HG02642 (cell line): ENCODE measurements around the gene NKIRAS1.
"Not testable (repeated sequence)": the region's sequence is repeated elsewhere in the genome, so short reads cannot be mapped to it uniquely, and the experiment has no call there.

ENCODE experiments used
- ATAC-seq: cut with Tn5 transposase; IDR thresholded peaks from one replicate; pipeline ENCODE4 v1.9.1; 2021; ENCODE audit warnings: mild to moderate bottlenecking; ENCODE audit not compliant: unreplicated experiment, poor library complexity

NKIRAS1 gene

DNA sequence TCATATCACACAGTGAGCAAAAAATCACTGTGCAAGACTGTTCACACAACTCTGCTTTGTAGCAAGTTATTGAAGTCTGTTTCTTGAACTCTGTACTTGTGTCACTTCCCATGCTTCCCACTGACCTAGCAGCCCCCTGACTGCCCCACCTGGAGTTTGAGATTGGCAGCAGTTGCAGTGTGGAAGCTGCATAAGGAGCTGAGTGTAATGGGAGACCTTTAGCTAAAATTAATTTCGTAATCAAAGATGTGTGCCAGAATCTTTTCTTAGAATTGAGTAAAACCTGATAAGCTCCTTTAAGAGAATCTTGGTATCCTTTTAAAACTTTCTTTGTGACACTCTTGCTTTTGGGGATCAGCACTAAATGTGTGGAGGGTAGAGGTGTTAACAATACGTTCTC lies 42.8 kb downstream of the NKIRAS1 start:
- ATAC-seq, result no peak

DNA sequence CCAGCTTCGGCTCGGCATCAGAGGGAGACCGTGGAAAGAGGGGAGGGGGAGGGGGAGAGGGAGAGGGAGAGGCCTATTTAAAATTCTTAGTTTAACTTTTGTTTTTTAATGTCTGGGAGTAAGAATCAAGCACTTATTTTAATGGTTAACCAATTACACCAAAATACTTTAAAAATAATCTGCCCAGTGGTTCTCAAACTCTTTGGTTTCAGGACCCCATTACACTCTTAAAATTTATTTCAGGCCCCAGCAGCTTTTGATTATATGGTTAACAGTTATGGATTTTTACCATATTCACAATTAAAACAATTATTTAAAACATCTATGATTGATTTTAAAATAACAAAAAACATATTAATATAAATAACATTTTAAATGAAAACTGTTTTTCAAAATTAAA lies 44.5 kb downstream of the NKIRAS1 start:
- ATAC-seq, result no peak

- not testable (repeated sequence) for ATAC-seq
Observed at GRCh38 chr3:23871361-23871760, 45.4 kb downstream of the NKIRAS1 start.

DNA sequence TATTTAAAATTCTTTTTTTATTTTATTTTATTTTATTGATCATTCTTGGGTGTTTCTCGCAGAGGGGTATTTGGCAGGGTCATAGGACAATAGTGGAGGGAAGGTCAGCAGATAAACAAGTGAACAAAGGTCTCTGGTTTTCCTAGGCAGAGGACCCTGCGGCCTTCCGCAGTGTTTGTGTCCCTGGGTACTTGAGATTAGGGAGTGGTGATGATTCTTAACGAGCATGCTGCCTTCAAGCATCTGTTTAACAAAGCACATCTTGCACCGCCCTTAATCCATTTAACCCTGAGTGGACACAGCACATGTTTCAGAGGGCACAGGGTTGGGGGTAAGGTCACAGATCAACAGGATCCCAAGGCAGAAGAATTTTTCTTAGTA lies 46.1 kb downstream of the NKIRAS1 start:
- not testable (repeated sequence) for ATAC-seq

DNA sequence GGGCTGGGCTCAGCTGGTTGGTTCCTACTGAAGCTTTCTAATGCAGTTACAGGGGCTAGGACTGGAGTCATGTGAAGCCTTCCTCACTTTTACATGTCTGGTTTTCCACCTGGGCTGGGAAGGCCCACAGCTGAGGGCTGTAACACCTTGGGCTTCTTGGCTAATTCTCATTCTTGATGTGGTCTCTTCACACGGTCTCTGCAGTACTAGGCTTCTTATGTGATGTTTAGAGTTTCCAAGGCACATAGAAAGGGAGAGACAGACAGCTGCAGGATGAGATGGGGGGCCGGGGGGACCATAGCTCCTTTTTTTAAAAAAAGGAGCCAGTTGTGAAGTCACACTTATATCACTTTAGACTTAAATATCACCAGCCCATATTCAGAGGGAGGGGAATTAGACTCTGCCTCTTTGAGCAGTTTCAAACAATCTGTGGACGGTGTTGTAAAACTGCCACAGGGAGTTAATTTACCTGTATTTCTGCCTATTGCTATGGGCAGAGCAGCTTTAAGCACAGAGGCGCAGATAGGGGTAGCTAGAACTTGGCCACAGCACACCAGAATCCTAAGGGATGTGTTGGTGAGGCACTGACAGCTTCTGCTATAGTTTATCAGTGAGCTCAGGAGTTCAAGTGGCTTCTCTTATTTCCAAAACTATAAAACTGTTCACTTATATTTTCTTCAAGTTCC lies 46.7 kb downstream of the NKIRAS1 start:
- no peak for ATAC-seq

DNA sequence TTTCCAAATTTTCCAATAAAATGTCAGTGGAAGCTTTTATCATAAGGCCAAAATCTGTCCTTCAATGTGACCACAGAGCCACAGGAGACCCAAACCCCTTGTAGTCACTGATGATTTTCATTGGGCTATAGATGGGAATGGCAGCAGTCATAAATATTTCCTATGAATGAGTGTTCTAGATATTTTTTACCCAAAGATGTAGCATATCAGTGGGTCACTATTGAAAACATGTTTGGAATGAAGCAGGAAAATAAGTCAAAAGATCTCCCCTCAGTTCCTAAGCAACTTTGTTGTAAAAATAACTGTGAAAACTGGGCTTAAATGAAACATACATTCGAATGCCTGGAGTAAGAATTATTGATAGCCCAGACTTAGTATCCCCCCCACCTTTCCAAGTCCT lies 49.0 kb downstream of the NKIRAS1 start:
- no peak for ATAC-seq

DNA sequence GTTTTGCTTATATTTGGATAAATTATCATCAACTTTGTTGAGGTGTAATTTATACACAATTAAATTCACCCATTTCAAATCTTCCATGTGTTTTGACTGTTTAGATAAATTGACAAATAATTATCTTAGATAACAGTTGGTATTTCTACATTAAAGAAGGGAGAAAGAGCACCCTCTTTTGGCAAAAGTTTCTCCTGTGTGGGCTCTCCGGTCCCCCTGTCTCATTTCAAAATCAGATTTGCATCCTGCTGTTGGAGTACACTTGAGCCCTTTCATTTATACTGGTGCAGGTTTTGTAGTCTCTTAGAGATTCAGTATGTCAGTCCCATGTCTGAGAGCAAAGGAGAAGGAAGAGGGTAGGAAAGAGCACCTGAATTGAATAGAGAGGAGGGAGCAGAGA lies 49.4 kb downstream of the NKIRAS1 start:
- ATAC-seq, result no peak

GRCh38 chr3:23865595-23866396 lies 51.0 kb downstream of the NKIRAS1 start:
- peak; percentile 88 for ATAC-seq

- no peak for ATAC-seq
Observed at GRCh38 chr3:23864931-23865330, 51.9 kb downstream of the NKIRAS1 start.

DNA sequence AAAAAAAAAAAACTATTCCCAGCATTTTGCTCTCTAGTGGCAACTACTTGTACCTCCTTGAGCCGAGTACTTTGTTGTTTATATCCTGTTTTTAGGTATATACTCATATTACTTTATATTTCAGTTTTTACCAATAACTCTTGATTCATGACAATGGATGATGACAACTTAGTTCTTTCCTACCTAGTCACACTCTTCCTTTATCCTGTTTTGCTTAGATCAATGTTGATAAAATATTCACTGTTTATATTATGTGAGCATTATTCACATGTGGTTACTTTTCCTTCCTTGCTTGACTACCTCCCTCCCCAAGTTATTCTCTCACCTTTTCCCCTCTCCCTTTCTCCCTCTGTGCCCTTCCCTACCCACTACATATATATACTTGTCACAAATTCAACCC lies 53.7 kb downstream of the NKIRAS1 start:
- ATAC-seq, result no peak

DNA sequence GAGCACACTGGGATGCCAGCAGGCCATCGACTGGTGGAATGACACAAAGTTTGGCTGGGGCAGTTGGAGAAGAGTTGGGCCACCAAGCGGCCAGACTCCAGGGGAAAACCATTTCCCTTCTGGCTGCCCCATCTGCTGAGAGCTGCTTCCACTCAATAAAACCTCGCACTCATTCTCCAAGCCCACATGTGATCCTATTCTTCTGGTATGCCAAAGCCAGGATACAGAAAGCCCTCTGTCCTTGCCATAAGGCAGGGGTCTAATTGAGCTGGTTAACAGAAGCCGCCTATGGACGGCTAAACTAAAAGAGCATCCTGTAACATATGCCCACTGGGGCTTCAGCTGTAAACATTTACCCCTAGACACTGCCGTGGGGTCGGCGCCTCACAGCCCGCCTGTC lies 55.1 kb downstream of the NKIRAS1 start:
- no peak for ATAC-seq

- ATAC-seq, result no peak
Observed at GRCh38 chr3:23859839-23860382, 56.9 kb downstream of the NKIRAS1 start.

DNA sequence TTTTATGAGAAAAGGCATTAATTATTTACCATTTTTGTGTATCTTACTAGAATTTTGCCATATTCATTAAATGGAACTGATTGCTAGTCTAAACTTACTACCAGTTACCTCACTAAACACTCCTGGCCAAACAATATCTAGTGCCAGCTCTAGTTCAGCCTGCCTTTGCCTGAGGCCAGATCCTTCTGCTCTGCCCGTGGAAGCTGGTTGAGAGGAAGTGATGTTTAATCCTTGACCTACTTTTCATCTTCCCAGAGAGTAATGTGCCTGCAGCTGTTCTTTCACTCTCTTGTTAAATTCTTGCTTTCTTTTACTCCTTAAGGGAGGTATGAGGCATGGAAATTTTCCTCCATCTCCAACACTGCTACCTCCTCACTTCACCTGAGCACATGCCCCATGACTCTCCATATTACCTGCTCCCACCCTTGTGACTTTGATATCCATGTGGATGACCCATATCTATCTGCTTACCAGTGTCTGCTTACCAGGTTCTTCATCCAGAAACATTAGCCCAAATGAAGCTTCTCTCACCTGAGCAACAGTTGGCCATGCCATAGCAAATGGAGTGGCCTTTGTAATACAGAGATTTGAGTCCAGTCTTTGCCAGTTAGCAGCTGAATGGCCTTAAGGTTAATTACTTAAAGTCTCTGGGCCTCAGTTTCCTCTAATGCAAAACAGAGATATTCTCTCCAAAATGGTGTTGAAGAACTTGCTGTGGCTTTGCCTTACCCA lies 57.6 kb downstream of the NKIRAS1 start:
- ATAC-seq, result no peak

- no peak for ATAC-seq
Observed at GRCh38 chr3:23856286-23856685, 60.5 kb downstream of the NKIRAS1 start.

DNA sequence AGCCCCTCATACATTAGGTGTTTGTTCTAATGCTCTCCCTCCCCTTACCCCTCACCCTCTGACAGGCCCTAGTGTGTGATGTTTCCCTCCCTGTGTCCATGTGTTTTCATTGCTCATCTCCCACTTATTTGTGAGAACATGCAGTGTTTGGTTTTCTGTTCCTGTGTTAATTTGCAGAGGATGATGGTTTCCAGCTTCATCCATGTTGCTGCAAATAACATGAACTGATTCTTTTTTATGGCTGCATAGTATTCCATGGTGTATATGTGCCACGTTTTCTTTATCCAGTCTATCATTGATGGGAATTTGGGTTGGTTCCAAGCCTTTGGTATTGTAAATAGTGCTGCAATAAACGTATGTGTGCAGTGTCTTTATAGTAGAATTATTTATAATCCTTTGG lies 67.3 kb downstream of the NKIRAS1 start:
- ATAC-seq, result not testable (repeated sequence)

GRCh38 chr3:23845326-23846216 lies 71.2 kb downstream of the NKIRAS1 start:
- no peak for ATAC-seq

- no peak for ATAC-seq
Observed at GRCh38 chr3:23843869-23844268, 72.9 kb downstream of the NKIRAS1 start.
